Naive thymus-derived CD8-positive, alpha-beta T cell (primary cell): ENCODE measurements around the gene SERPINE3. TPM values are rescaled to one million over a fixed set of nuclear protein-coding genes. Genes with fewer than 3 reads are reported as not detected.

ENCODE experiments used
- ATAC-seq, 2 donors: fragments of 150-1000 bp; cut with Tn5 transposase in 1 of 2; sonication (Bioruptor Pico), chemical (Tn5 transposase) in 1 of 2; 1 replicate in 1 of 2; 2 replicates in 1 of 2; pipeline ENCODE4 v1.10.0; 2021; ENCODE audit warnings: mild to moderate bottlenecking in 2 of 2, moderate library complexity in 2 of 2
- POLR2A ChIA-PET: fragments of 350-600 bp; sonication (Branson Sonifier 250); formaldehyde crosslinking; loops from one replicate; lab custom pipeline; 2021; ENCODE audit warnings: antibody characterized with exemption; lab: Charles Lee
- DNase-seq, 10 donors: peaks; one replicate each; pipeline versions ENCODE4 v3.0.0 to v3.0.0-alpha.2; 2020 to 2022
- H3K27ac Mint-ChIP-seq, 10 donors: one replicate each; pipeline ENCODE4 v1.8.0; 2020 to 2022; ENCODE audit warnings: mild to moderate bottlenecking in 10 of 10, mixed read lengths in 10 of 10, moderate library complexity in 4 of 10, inconsistent platforms in 1 of 10
- H3K27me3 Mint-ChIP-seq, 5 donors: one replicate each; pipeline ENCODE4 v1.8.0; 2021 to 2022; ENCODE audit warnings: mixed read lengths in 5 of 5
- H3K36me3 Mint-ChIP-seq, 3 donors: one replicate each; pipeline ENCODE4 v1.8.0; 2020 to 2022; ENCODE audit warnings: mixed read lengths in 3 of 3, mild to moderate bottlenecking in 2 of 3, inconsistent platforms in 1 of 3
- H3K4me1 Mint-ChIP-seq, 4 donors: one replicate each; pipeline ENCODE4 v1.8.0; 2021 to 2022; ENCODE audit warnings: mixed read lengths in 4 of 4
- H3K4me3 Mint-ChIP-seq, 10 donors: one replicate each; pipeline ENCODE4 v1.8.0; 2020 to 2022; ENCODE audit warnings: mild to moderate bottlenecking in 10 of 10, mixed read lengths in 10 of 10, moderate library complexity in 6 of 10, inconsistent platforms in 1 of 10
- H3K9me3 Mint-ChIP-seq, 9 donors: one replicate each; pipeline ENCODE4 v1.8.0; 2020 to 2022; ENCODE audit warnings: mixed read lengths in 9 of 9, mild to moderate bottlenecking in 3 of 9, inconsistent platforms in 1 of 9, moderate library complexity in 1 of 9
- polyA plus RNA-seq, 3 donors: library from polyadenylated mRNA; unstranded; fragments of 300-500 nt; fragmentation: Illumina TruSeq; gene quantifications; one replicate each; pipeline ENCODE4 v1.2.3, GENCODE V29; 2021
- total RNA-seq, 8 experiments: library from RNA in 2 of 8; stranded (reverse) in 2 of 8; gene quantifications; one replicate each; pipeline ENCODE4 v1.2.3 and lab custom pipeline; 2021 to 2026

SERPINE3 gene
- total and polyA plus RNA-seq, 5 experiments from 2014 or later, result not detected

- peaks cover 0 to 2% (median 0%) of the 10 kb centered on the region in 9 donors for H3K9me3 Mint-ChIP-seq
- ATAC-seq (no peak), DNase-seq (no peak)
- POLR2A ChIA-PET, result no interaction called here
- no peaks in the 10 kb centered on the region for H3K4me1 Mint-ChIP-seq
- H3K36me3 Mint-ChIP-seq, result peaks cover 0 to 17% (median 3%) of the 10 kb centered on the region in 3 donors
- no peak overlapping the region for H3K27ac Mint-ChIP-seq
- no peak overlapping the region for H3K4me3 Mint-ChIP-seq
- no peaks in the 10 kb centered on the region for H3K27me3 Mint-ChIP-seq
Observed at GRCh38 chr13:51349016-51349415, 9.5 kb downstream of the SERPINE3 start.

- Mint-ChIP-seq H3K27me3 (no peaks in the 10 kb centered on the region), H3K4me3 (no peak overlapping the region), H3K27ac (no peak overlapping the region), H3K36me3 (peaks cover 0 to 13% (median 3%) of the 10 kb centered on the region in 3 donors), H3K9me3 (peaks cover 0 to 2% (median 0%) of the 10 kb centered on the region in 9 donors), H3K4me1 (peaks cover 0 to 4% (median 0%) of the 10 kb centered on the region in 4 donors)
- ATAC-seq (no peak), DNase-seq (no peak)
- POLR2A ChIA-PET, result no interaction called here
Observed at GRCh38 chr13:51355217-51355616, 15.7 kb downstream of the SERPINE3 start.

DNA sequence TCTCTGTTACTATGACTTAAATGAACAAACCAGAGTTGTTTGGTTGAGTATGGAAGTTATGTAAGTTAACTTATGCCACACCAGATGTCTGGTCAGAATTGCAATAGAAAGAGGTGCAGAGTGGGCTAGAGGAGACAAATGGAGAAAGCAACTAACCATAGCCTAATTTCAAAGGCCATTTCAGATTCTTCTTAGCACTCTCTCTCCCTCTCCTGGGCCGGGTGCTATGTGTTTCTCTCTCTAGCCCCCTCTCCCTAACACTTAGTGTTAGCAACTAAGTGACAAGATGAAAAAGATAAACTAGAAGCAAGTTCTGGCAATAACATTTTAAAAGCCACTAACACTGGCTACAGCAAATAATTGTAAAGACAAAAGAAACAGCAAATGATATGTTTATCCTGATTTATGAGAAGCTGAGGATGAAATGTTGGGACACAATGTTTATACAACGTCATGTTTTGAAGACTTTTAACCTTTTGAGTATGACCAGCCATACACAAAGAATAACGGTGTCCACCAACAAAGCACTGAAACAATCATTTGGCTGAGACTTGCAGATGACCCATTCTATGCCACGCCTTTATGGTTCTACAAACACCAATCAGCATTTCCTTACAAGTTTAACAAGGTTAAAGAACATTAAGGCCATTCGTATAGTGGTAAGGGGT, 18.6 kb downstream of the SERPINE3 start:
- peak overlapping the region in 1 of 10 donors; percentile 28 for H3K27ac Mint-ChIP-seq
- no peaks in the 10 kb centered on the region for H3K9me3 Mint-ChIP-seq
- peaks cover 0 to 19% (median 8%) of the 10 kb centered on the region in 3 donors for H3K36me3 Mint-ChIP-seq
- POLR2A ChIA-PET, result no interaction called here
- no peak overlapping the region for H3K4me3 Mint-ChIP-seq
- peaks cover 0 to 4% (median 0%) of the 10 kb centered on the region in 4 donors for H3K4me1 Mint-ChIP-seq
- DNase-seq (no peak), ATAC-seq (no peak)
- H3K27me3 Mint-ChIP-seq, result no peaks in the 10 kb centered on the region

DNA sequence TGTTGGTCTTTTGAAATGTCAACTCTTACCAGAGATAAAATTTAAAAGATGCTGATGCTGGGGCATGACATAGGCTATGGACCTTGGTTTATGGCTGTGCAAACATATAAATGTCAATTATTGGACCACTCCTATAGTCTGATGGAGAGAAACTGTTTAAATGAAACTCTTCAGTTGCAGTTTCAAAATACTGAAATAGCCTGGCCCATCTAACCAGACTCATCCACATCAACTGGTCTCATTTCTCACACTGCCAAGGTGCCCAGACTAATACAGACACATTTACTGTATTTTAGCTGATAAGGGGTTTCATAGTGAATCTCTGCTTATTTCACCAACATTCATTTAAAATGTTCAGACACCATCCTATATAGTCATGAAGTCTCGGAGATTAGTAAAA, 19.9 kb downstream of the SERPINE3 start:
- DNase-seq (no peak), ATAC-seq (no peak)
- Mint-ChIP-seq H3K27me3 (no peaks in the 10 kb centered on the region), H3K36me3 (peaks cover 0 to 29% (median 9%) of the 10 kb centered on the region in 3 donors), H3K4me1 (peaks cover 0 to 4% (median 0%) of the 10 kb centered on the region in 4 donors), H3K9me3 (no peaks in the 10 kb centered on the region), H3K27ac (no peak overlapping the region), H3K4me3 (no peak overlapping the region)
- POLR2A ChIA-PET, result no interaction called here

DNA sequence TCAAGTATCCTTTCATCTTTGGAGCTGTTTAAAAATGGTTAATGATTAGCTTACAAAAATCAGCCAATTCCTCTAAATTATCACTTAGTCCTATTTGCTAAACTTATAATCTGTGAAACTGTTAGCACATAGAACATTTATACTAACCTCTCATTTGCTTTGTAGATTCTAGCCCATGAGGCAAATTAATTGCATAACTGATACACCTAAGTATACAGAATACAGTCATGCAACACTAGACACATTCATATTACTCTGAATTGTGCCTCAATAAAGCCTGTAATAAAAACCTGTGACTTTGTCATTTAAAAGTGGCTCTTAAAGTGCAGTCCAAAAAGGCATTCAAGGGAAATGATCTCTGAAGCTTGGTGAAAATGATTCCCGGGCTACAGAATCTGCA, 21.0 kb downstream of the SERPINE3 start:
- no peak overlapping the region for H3K4me3 Mint-ChIP-seq
- ATAC-seq, result no peak

DNA sequence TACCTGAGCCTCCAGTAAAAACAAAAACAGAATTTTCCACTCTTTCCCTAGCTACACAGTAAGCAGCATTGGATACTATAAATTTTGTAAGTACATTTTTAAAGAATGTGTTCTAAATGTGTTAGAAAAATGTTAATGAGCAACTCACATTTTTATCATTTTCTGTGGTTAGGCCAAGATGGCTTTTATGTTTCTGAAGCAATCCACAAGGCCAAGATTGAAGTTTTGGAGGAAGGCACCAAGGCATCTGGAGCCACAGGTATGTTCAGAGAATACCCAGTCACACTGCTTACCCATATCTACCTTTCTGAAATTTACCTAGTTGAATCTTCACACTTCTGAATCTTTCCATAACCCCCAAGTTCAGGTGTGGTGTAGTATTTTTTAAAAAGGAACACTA, 21.6 kb downstream of the SERPINE3 start:
- DNase-seq (no peak), ATAC-seq (no peak)
- H3K4me1 Mint-ChIP-seq, result peaks cover 0 to 4% (median 0%) of the 10 kb centered on the region in 4 donors
- no peaks in the 10 kb centered on the region for H3K27me3 Mint-ChIP-seq
- POLR2A ChIA-PET, result interaction anchor here (0.6 kb wide), 1 partner anchor 37 kb away, joined by 3 read pairs; no protein-coding TSS in a partner anchor
- H3K4me3 Mint-ChIP-seq, result no peak overlapping the region
- H3K27ac Mint-ChIP-seq, result peak overlapping the region in 1 of 10 donors; percentile 58
- H3K9me3 Mint-ChIP-seq, result no peaks in the 10 kb centered on the region
- peaks cover 0 to 44% (median 11%) of the 10 kb centered on the region in 3 donors for H3K36me3 Mint-ChIP-seq

More for the DNA sequence above, 21.0 kb downstream of the SERPINE3 start:
- Mint-ChIP-seq H3K4me1 (peaks cover 0 to 4% (median 0%) of the 10 kb centered on the region in 4 donors), H3K9me3 (no peaks in the 10 kb centered on the region), H3K27ac (no peak overlapping the region), H3K27me3 (no peaks in the 10 kb centered on the region), H3K36me3 (peaks cover 0 to 39% (median 10%) of the 10 kb centered on the region in 3 donors)
- POLR2A ChIA-PET, result no interaction called here
- no peak for DNase-seq

DNA sequence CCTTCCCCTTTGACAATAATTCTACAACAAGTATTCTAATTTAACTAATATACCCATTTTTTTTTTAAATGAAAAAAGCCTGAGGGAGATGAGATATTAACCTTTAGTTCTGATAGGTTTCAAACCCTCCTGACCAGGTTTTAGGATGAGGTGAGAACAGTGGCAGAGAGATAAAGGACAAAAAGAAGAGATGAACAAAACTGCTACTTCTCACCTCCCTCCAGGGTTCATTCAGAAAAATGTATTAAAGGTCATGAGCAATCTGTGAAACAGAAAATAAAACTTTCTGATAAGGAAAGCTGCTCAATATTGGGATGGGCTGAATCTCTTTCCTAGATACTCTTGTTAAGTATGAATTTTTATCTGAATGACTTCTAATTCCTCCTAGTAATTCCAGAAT, 24.1 kb downstream of the SERPINE3 start:
- no peak overlapping the region for H3K4me3 Mint-ChIP-seq

DNA sequence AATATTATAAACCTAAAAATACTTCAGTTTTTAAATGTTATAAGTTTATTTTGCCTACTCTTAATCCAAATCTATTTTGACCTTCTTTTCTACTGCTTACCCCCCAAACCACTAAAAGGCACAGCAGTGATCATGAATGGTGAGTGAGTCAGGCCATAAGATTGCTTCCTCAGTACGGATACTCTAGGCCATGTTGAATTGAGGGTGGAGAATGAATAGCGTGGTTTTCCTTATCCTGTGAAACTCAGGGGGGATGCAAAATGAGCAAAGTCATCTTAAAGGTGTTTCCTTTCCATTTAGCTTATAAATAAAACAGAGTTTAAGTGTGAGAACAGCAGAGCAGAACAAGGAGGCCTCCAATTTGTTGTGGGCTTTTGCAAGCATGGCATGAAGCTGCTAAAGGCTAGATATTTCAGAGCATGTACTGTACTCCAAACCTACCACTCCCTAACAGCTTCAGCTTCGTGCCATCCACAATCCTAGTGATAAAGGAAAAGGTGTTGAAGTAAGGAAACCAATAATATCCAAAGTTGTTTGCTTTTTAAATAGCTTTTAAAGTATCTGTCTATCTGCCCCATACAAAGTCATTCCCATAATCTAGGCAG, 25.0 kb downstream of the SERPINE3 start:
- Mint-ChIP-seq H3K4me1 (peaks cover 0 to 2% (median under 1%) of the 10 kb centered on the region in 4 donors), H3K27ac (peak overlapping the region in 2 of 10 donors; percentile 11 to 48), H3K9me3 (no peaks in the 10 kb centered on the region), H3K4me3 (no peak overlapping the region), H3K36me3 (peaks cover 6 to 71% (median 20%) of the 10 kb centered on the region in 3 donors), H3K27me3 (no peaks in the 10 kb centered on the region)
- no peak for DNase-seq
- POLR2A ChIA-PET, result no interaction called here
- no peak for ATAC-seq

More for the DNA sequence above, 24.1 kb downstream of the SERPINE3 start:
- H3K36me3 Mint-ChIP-seq, result peaks cover under 1 to 63% (median 17%) of the 10 kb centered on the region in 3 donors
- no peak for DNase-seq
- POLR2A ChIA-PET, result no interaction called here
- H3K27me3 Mint-ChIP-seq, result no peaks in the 10 kb centered on the region
- peak overlapping the region in 1 of 10 donors; percentile 1 for H3K27ac Mint-ChIP-seq
- ATAC-seq, result no peak
- no peaks in the 10 kb centered on the region for H3K9me3 Mint-ChIP-seq
- H3K4me1 Mint-ChIP-seq, result no peaks in the 10 kb centered on the region

- H3K27me3 Mint-ChIP-seq, result no peaks in the 10 kb centered on the region
- peaks cover 6 to 44% (median 19%) of the 10 kb centered on the region in 3 donors for H3K36me3 Mint-ChIP-seq
- ATAC-seq (no peak), DNase-seq (no peak)
- H3K9me3 Mint-ChIP-seq, result no peaks in the 10 kb centered on the region
- no peak overlapping the region for H3K4me3 Mint-ChIP-seq
- H3K27ac Mint-ChIP-seq, result peak overlapping the region in 4 of 10 donors; percentile 2 to 49 (median 22)
- POLR2A ChIA-PET, result no interaction called here
- H3K4me1 Mint-ChIP-seq, result peaks cover 0 to 4% (median under 1%) of the 10 kb centered on the region in 4 donors
Observed at GRCh38 chr13:51370116-51370515, 30.6 kb downstream of the SERPINE3 start.

- POLR2A ChIA-PET, result interaction anchor here (0.5 kb wide), 1 partner anchor 55 kb away, joined by 3 read pairs; no protein-coding TSS in a partner anchor
- DNase-seq (no peak), ATAC-seq (no peak)
- H3K27ac Mint-ChIP-seq, result no peak overlapping the region
- H3K9me3 Mint-ChIP-seq, result no peaks in the 10 kb centered on the region
- peaks cover 6 to 38% (median 21%) of the 10 kb centered on the region in 3 donors for H3K36me3 Mint-ChIP-seq
- peaks cover 0 to 4% (median under 1%) of the 10 kb centered on the region in 4 donors for H3K4me1 Mint-ChIP-seq
- no peak overlapping the region for H3K4me3 Mint-ChIP-seq
- no peaks in the 10 kb centered on the region for H3K27me3 Mint-ChIP-seq
Observed at GRCh38 chr13:51370811-51371210, 31.3 kb downstream of the SERPINE3 start.

GRCh38 chr13:51371768-51372399, 32.4 kb downstream of the SERPINE3 start:
- POLR2A ChIA-PET, result no interaction called here
- DNase-seq, result no peak

DNA sequence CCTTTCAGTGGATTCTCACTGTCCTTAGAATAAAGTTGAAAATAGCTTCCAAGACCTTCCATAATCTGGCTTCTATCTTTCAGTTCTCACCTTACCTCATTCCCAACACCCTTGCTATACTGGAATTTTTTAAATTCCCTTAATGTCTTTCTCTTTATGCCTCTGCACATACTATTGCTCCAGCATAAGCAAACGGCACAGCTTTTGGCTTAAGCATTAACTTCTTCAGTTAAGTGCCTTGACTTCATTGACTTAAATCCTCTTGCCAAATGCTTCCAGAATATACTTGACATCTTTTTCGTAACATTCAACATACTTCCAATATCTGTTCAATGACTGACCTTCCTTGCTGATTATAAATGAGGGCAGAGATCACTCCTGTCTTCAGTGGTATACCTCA, 34.0 kb downstream of the SERPINE3 start:
- DNase-seq, result no peak
- Mint-ChIP-seq H3K27ac (no peak overlapping the region), H3K9me3 (no peaks in the 10 kb centered on the region), H3K27me3 (no peaks in the 10 kb centered on the region), H3K36me3 (peaks cover 6 to 36% (median 23%) of the 10 kb centered on the region in 3 donors), H3K4me3 (no peak overlapping the region), H3K4me1 (peaks cover 0 to 4% (median under 1%) of the 10 kb centered on the region in 4 donors)
- ATAC-seq, result no peak
- POLR2A ChIA-PET, result no interaction called here

More at GRCh38 chr13:51371768-51372399, 32.4 kb downstream of the SERPINE3 start:
- H3K27me3 Mint-ChIP-seq, result no peaks in the 10 kb centered on the region
- peaks cover 6 to 33% (median 21%) of the 10 kb centered on the region in 3 donors for H3K36me3 Mint-ChIP-seq
- H3K4me3 Mint-ChIP-seq, result no peak overlapping the region
- peaks cover 0 to 4% (median under 1%) of the 10 kb centered on the region in 4 donors for H3K4me1 Mint-ChIP-seq
- ATAC-seq, result no peak
- H3K27ac Mint-ChIP-seq, result no peak overlapping the region
- no peaks in the 10 kb centered on the region for H3K9me3 Mint-ChIP-seq
